HEK293 (cell line): Measurements from ENCODE around the gene PARP8.

Experiments used
- CTCF ChIA-PET: fragments of 350-600 bp; formaldehyde crosslinking; extraction: SDS; loops from one replicate; lab custom pipeline; 2021; ENCODE audit warnings: antibody characterized with exemption; lab: Yijun Ruan, JAX
- POLR2A ChIA-PET: fragments of 300-600 bp; formaldehyde crosslinking; extraction: SDS; loops from one replicate; lab custom pipeline; 2020; ENCODE audit warnings: antibody characterized with exemption, inconsistent platforms; lab: Yijun Ruan, JAX
- H3K27ac ChIP-seq: fragments of 200-500 bp; sonication (Bioruptor generic); 2 replicates; pipeline ENCODE4 v1.5.1; 2014; ENCODE audit warnings: low read depth, low read length, control low read depth, inconsistent platforms; ENCODE audit errors: extremely low read depth
- H3K36me3 ChIP-seq, 2 experiments: fragments of 200-500 bp in 1 of 2; sonication (Bioruptor generic) in 1 of 2; 1 replicate in 1 of 2; 2 replicates in 1 of 2; pipeline ENCODE4 v1.5.1; 2014 to 2017; ENCODE audit warnings: inconsistent platforms in 2 of 2, low read length in 2 of 2; ENCODE audit not compliant: control insufficient read depth in 2 of 2, insufficient read depth in 1 of 2
- H3K4me1 ChIP-seq: fragments of 200-500 bp; sonication (Bioruptor generic); 2 replicates; pipeline ENCODE4 v1.5.1; 2014; ENCODE audit warnings: mild to moderate bottlenecking, low read length, inconsistent platforms; ENCODE audit not compliant: control insufficient read depth, insufficient read depth
- H3K4me3 ChIP-seq: 2 replicates; pipeline ENCODE4 v1.5.1; 2011; ENCODE audit warnings: low read depth, mild to moderate bottlenecking, control low read depth, low read length, moderate library complexity
- H3K9me3 ChIP-seq: fragments of 200-500 bp; sonication (Bioruptor generic); 2 replicates; pipeline ENCODE4 v1.5.1; 2014; ENCODE audit warnings: low read depth, low read length, inconsistent platforms; ENCODE audit not compliant: control insufficient read depth, insufficient read depth
- BCL11B ChIP-seq: fragments of 450-650 bp; formaldehyde crosslinking; IDR thresholded peaks from 2 replicates; pipeline ENCODE4 v1.5.1; 2016; ENCODE audit warnings: low read depth, missing biosample characterization, missing genetic modification characterization
- HOXC10 ChIP-seq: sonication (generic); formaldehyde crosslinking; IDR thresholded peaks from 2 replicates; pipeline ENCODE4 v1.8.1; 2023; ENCODE audit warnings: mild to moderate bottlenecking, missing genetic modification reagents
- KLF16 ChIP-seq: fragments of 450-650 bp; formaldehyde crosslinking; IDR thresholded peaks from 2 replicates; pipeline ENCODE4 v1.5.1; 2017; ENCODE audit warnings: missing biosample characterization, missing genetic modification characterization
- KLF7 ChIP-seq: fragments of 450-650 bp; formaldehyde crosslinking; IDR thresholded peaks from 2 replicates; pipeline ENCODE4 v1.5.1; 2016; ENCODE audit warnings: missing biosample characterization, missing genetic modification characterization, borderline replicate concordance
- MEIS1 ChIP-seq: sonication (generic); formaldehyde crosslinking; IDR thresholded peaks from 2 replicates; pipeline ENCODE4 v1.8.1; 2022; ENCODE audit warnings: missing genetic modification reagents, mild to moderate bottlenecking, borderline replicate concordance
- SP7 ChIP-seq: fragments of 450-650 bp; formaldehyde crosslinking; IDR thresholded peaks from 2 replicates; pipeline ENCODE4 v1.5.1; 2016; ENCODE audit warnings: missing biosample characterization, missing genetic modification characterization
- ZBTB17 ChIP-seq: fragments of 450-650 bp; formaldehyde crosslinking; IDR thresholded peaks from 2 replicates; pipeline ENCODE4 v1.5.1; 2016; ENCODE audit warnings: missing biosample characterization, missing genetic modification characterization
- ZBTB48 ChIP-seq: fragments of 450-650 bp; formaldehyde crosslinking; IDR thresholded peaks from 2 replicates; pipeline ENCODE4 v1.5.1; 2016; ENCODE audit warnings: missing biosample characterization, missing genetic modification characterization
- ZNF114 ChIP-seq: fragments of 450-650 bp; formaldehyde crosslinking; IDR thresholded peaks from 2 replicates; pipeline ENCODE4 v1.5.0; 2017; ENCODE audit warnings: missing biosample characterization, missing genetic modification characterization
- ZNF157 ChIP-seq: fragments of 450-650 bp; formaldehyde crosslinking; IDR thresholded peaks from 2 replicates; pipeline ENCODE4 v1.5.1; 2016; ENCODE audit warnings: missing biosample characterization, missing genetic modification characterization
- ZNF335 ChIP-seq: fragments of 450-650 bp; formaldehyde crosslinking; conservative IDR thresholded peaks from 2 replicates; pipeline ENCODE4 v1.5.1; 2016; ENCODE audit warnings: missing biosample characterization, missing genetic modification characterization
- ZNF423 ChIP-seq: fragments of 450-650 bp; formaldehyde crosslinking; IDR thresholded peaks from 2 replicates; pipeline ENCODE4 v1.5.1; 2016; ENCODE audit warnings: missing biosample characterization, missing genetic modification characterization
- ZNF555 ChIP-seq: fragments of 450-650 bp; formaldehyde crosslinking; conservative IDR thresholded peaks from 2 replicates; pipeline ENCODE4 v1.5.1; 2017; ENCODE audit warnings: missing biosample characterization, mild to moderate bottlenecking, missing genetic modification characterization, inconsistent platforms
- ZNF660 ChIP-seq: fragments of 450-650 bp; IDR thresholded peaks from 2 replicates; pipeline ENCODE4 v1.5.1; 2018; ENCODE audit warnings: missing biosample characterization, mild to moderate bottlenecking, missing genetic modification characterization
- ZNF707 ChIP-seq: fragments of 450-650 bp; formaldehyde crosslinking; IDR thresholded peaks from 2 replicates; pipeline ENCODE4 v1.5.1; 2016; ENCODE audit warnings: missing biosample characterization, missing genetic modification characterization
- ZNF843 ChIP-seq: fragments of 450-650 bp; formaldehyde crosslinking; IDR thresholded peaks from 2 replicates; pipeline ENCODE4 v1.5.1; 2016; ENCODE audit warnings: missing biosample characterization, missing genetic modification characterization
- TF ChIP-seq, protein P1 (sequence below): fragments of 450-650 bp; formaldehyde crosslinking; IDR thresholded peaks from 2 replicates; pipeline ENCODE4 v1.5.1; 2017; ENCODE audit warnings: missing biosample characterization, mild to moderate bottlenecking, missing genetic modification characterization, moderate library complexity
- TF ChIP-seq, protein P2 (sequence below): fragments of 450-650 bp; IDR thresholded peaks from 2 replicates; pipeline ENCODE4 v1.5.1; 2018; ENCODE audit warnings: missing biosample characterization, mild to moderate bottlenecking, missing genetic modification characterization
- TF ChIP-seq, protein P3 (sequence below): IDR thresholded peaks from 2 replicates; pipeline ENCODE4 v1.6.1; 2011; ENCODE audit warnings: mild to moderate bottlenecking, low read depth, low read length, borderline replicate concordance

Gene PARP8

DNA sequence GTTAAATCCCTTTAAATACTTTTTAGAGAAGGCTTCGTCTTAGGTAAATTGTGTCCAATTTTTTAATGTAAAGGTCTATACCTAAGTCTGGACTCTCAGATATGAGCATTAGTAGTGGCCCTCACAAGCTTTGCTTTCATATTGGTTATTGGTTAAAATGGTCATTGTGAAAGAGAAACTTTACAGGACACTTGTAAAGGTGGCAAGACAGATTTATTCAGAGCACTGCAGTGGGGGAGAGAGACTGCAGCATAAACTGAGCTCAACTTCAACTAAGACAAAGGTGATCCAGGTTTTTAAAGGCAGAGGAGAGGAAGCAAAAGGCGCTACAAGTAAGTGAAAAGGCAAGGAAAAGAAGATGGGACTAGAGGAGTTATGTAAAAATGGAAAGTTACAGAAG, 157.7 kb downstream of the PARP8 start (continued):
- TF ChIP-seq ZNF707 = no peak
- TF ChIP-seq, protein P1, sequence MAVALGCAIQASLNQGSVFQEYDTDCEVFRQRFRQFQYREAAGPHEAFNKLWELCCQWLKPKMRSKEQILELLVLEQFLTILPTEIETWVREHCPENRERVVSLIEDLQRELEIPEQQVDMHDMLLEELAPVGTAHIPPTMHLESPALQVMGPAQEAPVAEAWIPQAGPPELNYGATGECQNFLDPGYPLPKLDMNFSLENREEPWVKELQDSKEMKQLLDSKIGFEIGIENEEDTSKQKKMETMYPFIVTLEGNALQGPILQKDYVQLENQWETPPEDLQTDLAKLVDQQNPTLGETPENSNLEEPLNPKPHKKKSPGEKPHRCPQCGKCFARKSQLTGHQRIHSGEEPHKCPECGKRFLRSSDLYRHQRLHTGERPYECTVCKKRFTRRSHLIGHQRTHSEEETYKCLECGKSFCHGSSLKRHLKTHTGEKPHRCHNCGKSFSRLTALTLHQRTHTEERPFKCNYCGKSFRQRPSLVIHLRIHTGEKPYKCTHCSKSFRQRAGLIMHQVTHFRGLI = no peak
- TF ChIP-seq, protein P2, sequence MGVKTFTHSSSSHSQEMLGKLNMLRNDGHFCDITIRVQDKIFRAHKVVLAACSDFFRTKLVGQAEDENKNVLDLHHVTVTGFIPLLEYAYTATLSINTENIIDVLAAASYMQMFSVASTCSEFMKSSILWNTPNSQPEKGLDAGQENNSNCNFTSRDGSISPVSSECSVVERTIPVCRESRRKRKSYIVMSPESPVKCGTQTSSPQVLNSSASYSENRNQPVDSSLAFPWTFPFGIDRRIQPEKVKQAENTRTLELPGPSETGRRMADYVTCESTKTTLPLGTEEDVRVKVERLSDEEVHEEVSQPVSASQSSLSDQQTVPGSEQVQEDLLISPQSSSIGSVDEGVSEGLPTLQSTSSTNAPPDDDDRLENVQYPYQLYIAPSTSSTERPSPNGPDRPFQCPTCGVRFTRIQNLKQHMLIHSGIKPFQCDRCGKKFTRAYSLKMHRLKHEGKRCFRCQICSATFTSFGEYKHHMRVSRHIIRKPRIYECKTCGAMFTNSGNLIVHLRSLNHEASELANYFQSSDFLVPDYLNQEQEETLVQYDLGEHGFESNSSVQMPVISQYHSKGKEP (tag by site-specific recombination) = no peak
- TF ChIP-seq KLF7 (tag by site-specific recombination) = no peak
- no peak for TF ChIP-seq ZNF335

DNA sequence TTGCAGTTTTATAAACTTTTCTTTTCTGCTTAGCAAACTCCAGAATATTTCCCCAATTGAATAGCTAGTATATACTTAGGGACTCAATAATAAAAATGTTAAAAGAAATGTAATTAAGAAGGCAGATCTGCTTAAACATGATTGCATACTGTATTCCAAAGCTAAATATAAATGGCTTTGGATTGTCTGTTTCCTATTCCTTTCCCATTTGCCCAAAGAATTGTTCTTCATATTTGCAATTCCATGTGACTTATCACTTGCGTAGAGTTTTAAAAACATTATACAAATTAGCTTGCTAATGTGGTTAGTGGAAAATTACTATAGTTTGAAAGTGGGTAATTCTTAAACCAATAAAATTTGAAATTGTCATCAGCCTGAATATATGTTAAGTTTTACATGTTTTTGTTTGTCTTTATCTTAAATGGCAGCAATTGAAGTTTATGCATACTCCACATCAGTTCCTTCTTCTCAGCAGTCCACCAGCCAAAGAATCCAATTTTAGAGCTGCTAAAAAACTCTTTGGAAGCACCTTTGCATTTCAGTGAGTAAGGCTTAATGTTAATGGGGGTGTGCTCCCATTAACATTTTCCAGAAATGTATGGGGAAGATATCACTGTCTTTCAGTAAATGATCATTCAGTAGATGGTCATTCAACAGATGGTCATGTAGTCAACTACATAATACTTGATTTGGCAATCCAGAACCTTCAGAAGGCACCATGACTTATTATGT, 161.2 kb downstream of the PARP8 start:
- CTCF ChIA-PET = no interaction called here
- no peak for TF ChIP-seq ZNF423 (tag by site-specific recombination)
- no peak for TF ChIP-seq BCL11B (tag by site-specific recombination)
- no peak for TF ChIP-seq ZNF114 (tag by site-specific recombination)
- TF ChIP-seq MEIS1 (CRISPR knock-in tag) = no peak
- no peak for TF ChIP-seq ZBTB17 (tag by site-specific recombination)
- no peak for TF ChIP-seq ZNF660 (tag by site-specific recombination)
- TF ChIP-seq SP7 (tag by site-specific recombination) = no peak
- no peak for TF ChIP-seq ZNF555 (tag by site-specific recombination)
- TF ChIP-seq KLF16 (tag by site-specific recombination) = no peak
- TF ChIP-seq, protein P3, sequence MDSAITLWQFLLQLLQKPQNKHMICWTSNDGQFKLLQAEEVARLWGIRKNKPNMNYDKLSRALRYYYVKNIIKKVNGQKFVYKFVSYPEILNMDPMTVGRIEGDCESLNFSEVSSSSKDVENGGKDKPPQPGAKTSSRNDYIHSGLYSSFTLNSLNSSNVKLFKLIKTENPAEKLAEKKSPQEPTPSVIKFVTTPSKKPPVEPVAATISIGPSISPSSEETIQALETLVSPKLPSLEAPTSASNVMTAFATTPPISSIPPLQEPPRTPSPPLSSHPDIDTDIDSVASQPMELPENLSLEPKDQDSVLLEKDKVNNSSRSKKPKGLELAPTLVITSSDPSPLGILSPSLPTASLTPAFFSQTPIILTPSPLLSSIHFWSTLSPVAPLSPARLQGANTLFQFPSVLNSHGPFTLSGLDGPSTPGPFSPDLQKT = no peak
- no peak for TF ChIP-seq HOXC10 (CRISPR knock-in tag)
- no peak for TF ChIP-seq ZNF843 (tag by site-specific recombination)
- no peak for TF ChIP-seq ZBTB48
- TF ChIP-seq, all 188 proteins: peak for 0

DNA sequence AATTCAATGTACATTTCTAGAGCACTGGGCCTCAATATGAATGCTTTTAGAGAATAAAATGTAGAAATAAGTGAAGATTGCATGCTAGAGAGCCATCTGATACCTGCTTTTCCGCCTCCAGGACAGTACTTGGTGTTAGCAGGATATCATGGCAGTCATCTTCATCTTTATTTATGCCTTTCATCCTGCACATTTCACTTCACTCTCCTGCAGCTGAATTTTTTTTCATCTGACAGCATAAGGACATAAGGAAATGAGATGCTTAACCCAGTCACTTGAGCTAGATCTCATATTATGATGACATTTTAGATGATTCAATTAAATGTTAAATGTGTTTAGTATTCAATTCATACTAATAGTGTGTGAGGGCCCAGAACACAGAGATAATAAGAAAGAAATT, 162.6 kb downstream of the PARP8 start:
- Histone ChIP-seq H3K4me1 (no peaks in the 10 kb centered on the region), H3K27ac (no peak overlapping the region), H3K9me3 (no peaks in the 10 kb centered on the region), H3K4me3 (no peak overlapping the region), H3K36me3 (peaks cover 17 to 25% of the 10 kb centered on the region in 2 experiments)
- no peak for TF ChIP-seq ZNF157 (tag by site-specific recombination)
- POLR2A ChIA-PET = no interaction called here
- CTCF ChIA-PET = no interaction called here

More for the DNA sequence above, 161.2 kb downstream of the PARP8 start:
- no peaks in the 10 kb centered on the region for H3K9me3 ChIP-seq
- no peak overlapping the region for H3K27ac ChIP-seq
- no peak overlapping the region for H3K4me3 ChIP-seq
- no peaks in the 10 kb centered on the region for H3K4me1 ChIP-seq
- POLR2A ChIA-PET = no interaction called here
- H3K36me3 ChIP-seq = peaks cover 17 to 25% of the 10 kb centered on the region in 2 experiments
